SU-DHL-6 (cell line): ENCODE data around the gene CHSY1.

ENCODE experiments used
- CTCF ChIP-seq: fragments of 200-600 bp; sonication (generic); IDR thresholded peaks from one replicate; pipeline ENCODE4 v1.5.1; 2017; ENCODE audit warnings: antibody characterized with exemption, mild to moderate bottlenecking, low read length, moderate library complexity; ENCODE audit not compliant: insufficient read depth, poor library complexity, severe bottlenecking
- EZH2phosphoT487 ChIP-seq: fragments of 200-600 bp; sonication (generic), shearing (Covaris generic); conservative IDR thresholded peaks from 2 replicates; pipeline ENCODE4 v1.6.1; 2018; ENCODE audit warnings: mild to moderate bottlenecking, antibody characterized with exemption, low read length, moderate library complexity, mixed read lengths

GRCh38 chr15:101183226-101183930, 68.5 kb downstream of the CHSY1 start:
- TF ChIP-seq CTCF = no peak
- TF ChIP-seq EZH2phosphoT487 = no peak
